Brain microvascular endothelial cell (primary cell): ENCODE results near the gene ACSBG1.

Experiments
- DNase-seq: peaks from one replicate; pipeline ENCODE4 v3.0.0-alpha.2; 2020
- H3K27ac ChIP-seq: fragments of 250-450 bp; sonication (Bioruptor Pico); 2 replicates; pipeline ENCODE4 v1.5.1; 2020; ENCODE audit warnings: mild to moderate bottlenecking, moderate library complexity
- H3K27me3 ChIP-seq: fragments of 250-450 bp; sonication (Bioruptor Pico); replicated peaks from 2 replicates; pipeline ENCODE4 v1.5.1; 2020; ENCODE audit warnings: mild to moderate bottlenecking
- H3K36me3 ChIP-seq: fragments of 250-450 bp; sonication (Bioruptor Pico); replicated peaks from 2 replicates; pipeline ENCODE4 v1.5.1; 2020; ENCODE audit warnings: mild to moderate bottlenecking
- H3K4me3 ChIP-seq: 2 replicates; pipeline ENCODE4 v1.5.1; 2011; ENCODE audit warnings: low read depth, mild to moderate bottlenecking, control low read depth, low read length, moderate library complexity
- CTCF ChIP-seq: IDR thresholded peaks from 2 replicates; pipeline ENCODE4 v1.5.1; 2011; ENCODE audit warnings: low read depth, mild to moderate bottlenecking, moderate library complexity, low read length, control low read depth, inconsistent platforms; ENCODE audit errors: missing control alignments
- in situ Hi-C: cut with HindIII; loops from 2 replicates; pipeline ENCODE4 v1.10.0; 2017; ENCODE audit warnings: low sequenced_read_pairs, low pct_ligation_motif_present

The ACSBG1 gene

GRCh38 chr15:78193731-78194567 lies 40.4 kb downstream of the ACSBG1 start:
- H3K27me3 ChIP-seq: no peaks in the 10 kb centered on the region
- no peak overlapping the region for H3K27ac ChIP-seq
- no peaks in the 10 kb centered on the region for H3K36me3 ChIP-seq
- no peak for TF ChIP-seq CTCF
- in situ Hi-C loops: no loop called here
- no peak overlapping the region for H3K4me3 ChIP-seq
- DNase-seq: no peak

GRCh38 chr15:78192826-78193594 lies 41.4 kb downstream of the ACSBG1 start:
- Histone ChIP-seq H3K36me3 (no peaks in the 10 kb centered on the region), H3K4me3 (no peak overlapping the region), H3K27ac (no peak overlapping the region), H3K27me3 (no peaks in the 10 kb centered on the region)
- in situ Hi-C loops: no loop called here
- DNase-seq: no peak
- TF ChIP-seq CTCF: no peak

- Histone ChIP-seq H3K4me3 (no peak overlapping the region), H3K36me3 (no peaks in the 10 kb centered on the region), H3K27ac (no peak overlapping the region), H3K27me3 (no peaks in the 10 kb centered on the region)
- in situ Hi-C loops: no loop called here
- no peak for DNase-seq
- TF ChIP-seq CTCF: no peak
Measured at GRCh38 chr15:78182821-78183220, 51.5 kb downstream of the ACSBG1 start.

- Histone ChIP-seq H3K27me3 (no peaks in the 10 kb centered on the region), H3K27ac (no peak overlapping the region), H3K4me3 (no peak overlapping the region), H3K36me3 (no peaks in the 10 kb centered on the region)
- in situ Hi-C loops: no loop called here
- TF ChIP-seq CTCF: no peak
- DNase-seq: no peak
Measured at GRCh38 chr15:78182336-78182700, 52.0 kb downstream of the ACSBG1 start.

- no peaks in the 10 kb centered on the region for H3K27me3 ChIP-seq
- no peak for TF ChIP-seq CTCF
- no peak overlapping the region for H3K4me3 ChIP-seq
- in situ Hi-C loops: no loop called here
- no peak overlapping the region for H3K27ac ChIP-seq
- no peaks in the 10 kb centered on the region for H3K36me3 ChIP-seq
- DNase-seq: no peak
Measured at GRCh38 chr15:78179906-78180305, 54.5 kb downstream of the ACSBG1 start.
